Neural progenitor cell (in vitro differentiated cells): Measurements from ENCODE around the gene SLC28A1.

ENCODE experiments used
- CTCF ChIP-seq: fragments of 200-600 bp; sonication (generic); IDR thresholded peaks from 2 replicates; pipeline ENCODE4 v1.5.1; 2017; ENCODE audit warnings: antibody characterized with exemption, mild to moderate bottlenecking
- EZH2 ChIP-seq: fragments of 200-600 bp; sonication (generic); IDR thresholded peaks from 2 replicates; pipeline ENCODE4 v1.6.1; 2017; ENCODE audit warnings: antibody characterized with exemption, mild to moderate bottlenecking, moderate library complexity

- TF ChIP-seq CTCF (no peak), EZH2 (no peak)
Observed at GRCh38 chr15:84990507-84990906, 106.0 kb downstream of the SLC28A1 start.
